WTC11 (cell line): Measurements from ENCODE around the gene SALL1. TPM values are rescaled to one million over a fixed set of nuclear protein-coding genes. Genes with fewer than 3 reads are reported as not detected.
A peak's percentile ranks its signal among the peaks of the same experiment; 100 is the strongest.

Experiments used
- ATAC-seq: fragments of 200-7000 bp; cut with Tn5 transposase; 2 replicates; pipeline ENCODE4 v1.10.0; 2021; ENCODE audit warnings: mild to moderate bottlenecking, moderate library complexity
- CTCF ChIA-PET: fragments of 300-600 bp; sonication (Branson Sonifier 250); formaldehyde crosslinking; loops from one replicate; lab custom pipeline; 2021; ENCODE audit warnings: antibody characterized with exemption; lab: Charles Lee
- POLR2A ChIA-PET: fragments of 350-600 bp; sonication (Branson Sonifier 250); formaldehyde crosslinking; loops from one replicate; lab custom pipeline; 2021; ENCODE audit warnings: antibody characterized with exemption; lab: Charles Lee
- DNase-seq: peaks from one replicate; pipeline ENCODE4 v3.0.0; 2021; ENCODE audit warnings: low spot score
- H3K27ac Mint-ChIP-seq: 2 replicates; pipeline ENCODE4 v1.8.0; 2021; ENCODE audit warnings: mixed read lengths
- H3K27me3 Mint-ChIP-seq: 2 replicates; pipeline ENCODE4 v1.8.0; 2021; ENCODE audit warnings: low read depth, mild to moderate bottlenecking, moderate library complexity, mixed read lengths
- H3K36me3 Mint-ChIP-seq: 2 replicates; pipeline ENCODE4 v1.8.0; 2021; ENCODE audit warnings: mixed read lengths
- H3K4me1 Mint-ChIP-seq: 2 replicates; pipeline ENCODE4 v1.8.0; 2022; ENCODE audit warnings: mixed read lengths
- H3K4me3 Mint-ChIP-seq: 2 replicates; pipeline ENCODE4 v1.8.0; 2021; ENCODE audit warnings: mild to moderate bottlenecking, moderate library complexity, mixed read lengths
- H3K9me3 Mint-ChIP-seq: 2 replicates; pipeline ENCODE4 v1.8.0; 2021; ENCODE audit warnings: mixed read lengths
- ATF1 ChIP-seq: sonication (generic); formaldehyde crosslinking; IDR thresholded peaks from 2 replicates; pipeline ENCODE4 v1.8.1; 2023; ENCODE audit warnings: mild to moderate bottlenecking, moderate library complexity, missing genetic modification reagents
- ELF4 ChIP-seq: sonication (generic); formaldehyde crosslinking; IDR thresholded peaks from 2 replicates; pipeline ENCODE4 v1.8.1; 2022; ENCODE audit warnings: low read depth, mild to moderate bottlenecking, moderate library complexity, missing genetic modification reagents
- GABPB1 ChIP-seq: sonication (generic); formaldehyde crosslinking; IDR thresholded peaks from 2 replicates; pipeline ENCODE4 v1.8.1; 2023; ENCODE audit warnings: mild to moderate bottlenecking, missing genetic modification reagents
- IRF2 ChIP-seq: sonication (generic); formaldehyde crosslinking; IDR thresholded peaks from 2 replicates; pipeline ENCODE4 v1.8.0; 2022; ENCODE audit warnings: low read depth, missing genetic modification reagents, borderline replicate concordance
- KAT7 ChIP-seq: sonication (generic); formaldehyde crosslinking; IDR thresholded peaks from 2 replicates; pipeline ENCODE4 v1.8.1; 2023; ENCODE audit warnings: missing genetic modification reagents, mild to moderate bottlenecking, borderline replicate concordance
- MXD4 ChIP-seq: fragments of 250-450 bp; sonication (Bioruptor Pico); IDR thresholded peaks from 2 replicates; pipeline ENCODE4 v1.8.0; 2021; ENCODE audit warnings: mild to moderate bottlenecking, moderate library complexity, borderline replicate concordance
- MYBL2 ChIP-seq: sonication (generic); formaldehyde crosslinking; IDR thresholded peaks from 2 replicates; pipeline ENCODE4 v1.8.1; 2023; ENCODE audit warnings: mild to moderate bottlenecking, moderate library complexity, missing genetic modification reagents
- NFYB ChIP-seq: sonication (generic); formaldehyde crosslinking; conservative IDR thresholded peaks from 2 replicates; pipeline ENCODE4 v1.8.0; 2022; ENCODE audit warnings: low read depth, missing genetic modification reagents
- NR2C2 ChIP-seq: sonication (generic); formaldehyde crosslinking; IDR thresholded peaks from 2 replicates; pipeline ENCODE4 v1.8.0; 2022; ENCODE audit warnings: mild to moderate bottlenecking, missing genetic modification reagents
- PRRX2 ChIP-seq: fragments of 250-450 bp; sonication (Bioruptor Pico); IDR thresholded peaks from 2 replicates; pipeline ENCODE4 v1.8.0; 2021; ENCODE audit warnings: mild to moderate bottlenecking
- RELA ChIP-seq: sonication (generic); formaldehyde crosslinking; IDR thresholded peaks from 2 replicates; pipeline ENCODE4 v1.8.1; 2022; ENCODE audit warnings: missing genetic modification reagents, mild to moderate bottlenecking, borderline replicate concordance
- RORB ChIP-seq: fragments of 250-450 bp; sonication (Bioruptor Pico); IDR thresholded peaks from 2 replicates; pipeline ENCODE4 v1.9.0; 2021; ENCODE audit warnings: mild to moderate bottlenecking
- TEAD1 ChIP-seq: sonication (generic); formaldehyde crosslinking; IDR thresholded peaks from 2 replicates; pipeline ENCODE4 v1.8.0; 2022; ENCODE audit warnings: mild to moderate bottlenecking, missing genetic modification reagents
- TEAD4 ChIP-seq: sonication (generic); formaldehyde crosslinking; IDR thresholded peaks from 2 replicates; pipeline ENCODE4 v1.8.0; 2022; ENCODE audit warnings: mild to moderate bottlenecking, missing genetic modification reagents
- ZNF396 ChIP-seq: fragments of 250-450 bp; sonication (Bioruptor Pico); IDR thresholded peaks from 2 replicates; pipeline ENCODE4 v1.8.0; 2021; ENCODE audit warnings: mild to moderate bottlenecking, moderate library complexity, borderline replicate concordance
- ZNF423 ChIP-seq: fragments of 250-450 bp; sonication (Bioruptor Pico); IDR thresholded peaks from 2 replicates; pipeline ENCODE4 v2.1.2; 2022; ENCODE audit warnings: mild to moderate bottlenecking, moderate library complexity
- ZNF671 ChIP-seq: fragments of 250-450 bp; sonication (Bioruptor Pico); IDR thresholded peaks from 2 replicates; pipeline ENCODE4 v1.8.0; 2021; ENCODE audit warnings: mild to moderate bottlenecking
- total RNA-seq: library from RNA; stranded (reverse); gene quantifications from 3 replicates; pipeline ENCODE4 v1.2.3, GENCODE V29; 2021
- TF ChIP-seq, protein P1 (sequence below): sonication (generic); formaldehyde crosslinking; IDR thresholded peaks from 2 replicates; pipeline ENCODE4 v1.8.1; 2023; ENCODE audit warnings: mild to moderate bottlenecking, moderate library complexity, missing genetic modification reagents
- TF ChIP-seq, protein P2 (sequence below): sonication (generic); formaldehyde crosslinking; IDR thresholded peaks from 2 replicates; pipeline ENCODE4 v1.8.0; 2022; ENCODE audit warnings: mild to moderate bottlenecking, missing genetic modification reagents
- TF ChIP-seq, protein P3 (sequence below): fragments of 250-450 bp; sonication (Bioruptor Pico); IDR thresholded peaks from 2 replicates; pipeline ENCODE4 v1.9.0; 2021; ENCODE audit warnings: moderate library complexity, mild to moderate bottlenecking, inconsistent platforms, borderline replicate concordance
- TF ChIP-seq, protein P4 (sequence below): sonication (generic); formaldehyde crosslinking; IDR thresholded peaks from 2 replicates; pipeline ENCODE4 v1.8.1; 2023; ENCODE audit warnings: mild to moderate bottlenecking, missing genetic modification reagents
- TF ChIP-seq, protein P5 (sequence below): sonication (generic); formaldehyde crosslinking; IDR thresholded peaks from 2 replicates; pipeline ENCODE4 v1.8.0; 2022; ENCODE audit warnings: mild to moderate bottlenecking, missing genetic modification reagents
- TF ChIP-seq, protein P6 (sequence below): sonication (generic); formaldehyde crosslinking; IDR thresholded peaks from 2 replicates; pipeline ENCODE4 v1.8.0; 2023; ENCODE audit warnings: missing genetic modification reagents

Gene SALL1
- total RNA-seq, 1 experiment from 2014 or later = 63.9 TPM

DNA sequence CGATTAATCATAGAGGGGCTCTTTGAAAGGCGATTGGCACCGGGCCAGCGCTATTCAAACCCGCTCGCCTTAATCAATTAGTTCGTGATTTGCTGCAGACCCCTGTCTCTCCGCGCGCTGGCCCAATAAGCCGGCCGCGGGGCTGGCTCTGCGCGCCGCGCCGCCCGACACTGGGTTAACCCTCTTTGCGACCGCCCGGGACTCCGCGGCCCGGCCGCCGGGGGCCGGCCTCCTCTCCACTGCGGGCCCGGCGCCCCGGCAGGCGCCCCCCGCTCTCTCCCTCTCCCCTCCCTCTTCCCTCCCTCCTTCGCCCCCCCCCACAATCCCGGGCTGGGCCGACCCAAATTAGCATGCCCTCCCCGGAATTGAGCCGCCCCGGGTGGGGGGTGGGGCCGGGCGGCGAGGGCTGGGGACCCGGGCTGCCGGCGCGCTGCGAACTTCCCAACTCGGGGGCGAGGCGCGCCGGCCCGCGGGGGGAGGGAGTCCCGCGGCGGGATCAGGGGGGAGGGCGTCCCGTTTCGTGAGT is 428 bp upstream of the SALL1 start (continued):
- TF ChIP-seq, protein P1, sequence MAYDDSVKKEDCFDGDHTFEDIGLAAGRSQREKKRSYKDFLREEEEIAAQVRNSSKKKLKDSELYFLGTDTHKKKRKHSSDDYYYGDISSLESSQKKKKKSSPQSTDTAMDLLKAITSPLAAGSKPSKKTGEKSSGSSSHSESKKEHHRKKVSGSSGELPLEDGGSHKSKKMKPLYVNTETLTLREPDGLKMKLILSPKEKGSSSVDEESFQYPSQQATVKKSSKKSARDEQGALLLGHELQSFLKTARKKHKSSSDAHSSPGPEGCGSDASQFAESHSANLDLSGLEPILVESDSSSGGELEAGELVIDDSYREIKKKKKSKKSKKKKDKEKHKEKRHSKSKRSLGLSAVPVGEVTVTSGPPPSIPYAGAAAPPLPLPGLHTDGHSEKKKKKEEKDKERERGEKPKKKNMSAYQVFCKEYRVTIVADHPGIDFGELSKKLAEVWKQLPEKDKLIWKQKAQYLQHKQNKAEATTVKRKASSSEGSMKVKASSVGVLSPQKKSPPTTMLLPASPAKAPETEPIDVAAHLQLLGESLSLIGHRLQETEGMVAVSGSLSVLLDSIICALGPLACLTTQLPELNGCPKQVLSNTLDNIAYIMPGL (CRISPR knock-in tag) = peak; percentile 69; the same call in 1 of the 2 replicates
- TF ChIP-seq RELA (CRISPR knock-in tag) (no peak), ZNF423 (CRISPR knock-in tag) (0 out of 2 replicates have a peak, but pooled peaks have one; percentile 20), RORB (CRISPR knock-in tag) (no peak), NFYB (CRISPR knock-in tag) (0 out of 2 replicates have a peak, but pooled peaks have one; percentile 36), TEAD4 (CRISPR knock-in tag) (no peak), ZNF396 (CRISPR knock-in tag) (no peak), IRF2 (CRISPR knock-in tag) (no peak)
- TF ChIP-seq, protein P2, sequence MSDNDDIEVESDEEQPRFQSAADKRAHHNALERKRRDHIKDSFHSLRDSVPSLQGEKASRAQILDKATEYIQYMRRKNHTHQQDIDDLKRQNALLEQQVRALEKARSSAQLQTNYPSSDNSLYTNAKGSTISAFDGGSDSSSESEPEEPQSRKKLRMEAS (CRISPR knock-in tag) = no peak
- TF ChIP-seq, protein P3, sequence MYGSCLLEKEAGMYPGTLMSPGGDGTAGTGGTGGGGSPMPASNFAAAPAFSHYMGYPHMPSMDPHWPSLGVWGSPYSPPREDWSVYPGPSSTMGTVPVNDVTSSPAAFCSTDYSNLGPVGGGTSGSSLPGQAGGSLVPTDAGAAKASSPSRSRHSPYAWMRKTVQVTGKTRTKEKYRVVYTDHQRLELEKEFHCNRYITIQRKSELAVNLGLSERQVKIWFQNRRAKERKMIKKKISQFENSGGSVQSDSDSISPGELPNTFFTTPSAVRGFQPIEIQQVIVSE (CRISPR knock-in tag) = no peak

DNA sequence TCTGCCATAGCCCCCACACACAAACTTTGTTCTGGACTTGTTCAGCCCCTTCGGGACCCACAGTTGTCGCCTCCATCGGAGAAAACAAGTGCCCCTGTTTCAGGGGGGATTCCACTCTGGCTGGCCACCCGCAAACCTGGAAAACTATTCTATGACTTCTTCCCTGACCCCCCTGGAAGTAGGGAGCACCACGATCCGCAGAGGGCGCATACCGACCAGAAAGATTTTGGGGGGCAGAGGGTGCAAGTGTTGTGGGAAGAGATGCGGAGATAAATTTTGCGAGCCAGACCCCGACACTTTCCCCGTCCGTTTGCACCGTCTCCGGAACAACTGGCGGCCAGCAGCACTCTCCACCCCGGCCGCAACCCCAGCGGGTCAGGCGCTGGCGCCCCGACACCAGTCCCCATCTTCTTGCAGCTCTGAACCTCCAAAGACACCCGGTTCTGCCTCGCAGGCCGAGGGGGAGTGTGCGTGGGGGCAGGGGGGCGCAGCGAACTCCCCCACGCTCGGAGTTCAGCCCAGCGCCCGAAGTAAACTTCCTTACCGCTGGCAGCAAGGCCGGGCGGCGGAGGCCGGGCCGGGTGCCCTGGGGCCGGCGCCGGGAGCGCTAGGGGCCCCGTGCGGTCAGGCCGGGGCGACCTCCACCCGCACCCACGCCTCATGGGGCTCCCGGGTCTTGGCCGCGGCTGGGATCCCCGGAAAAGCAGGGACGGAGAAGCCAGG is 744 bp downstream of the SALL1 start:
- no peak for TF ChIP-seq ATF1 (CRISPR knock-in tag)
- no peak for TF ChIP-seq PRRX2
- TF ChIP-seq, protein P4, sequence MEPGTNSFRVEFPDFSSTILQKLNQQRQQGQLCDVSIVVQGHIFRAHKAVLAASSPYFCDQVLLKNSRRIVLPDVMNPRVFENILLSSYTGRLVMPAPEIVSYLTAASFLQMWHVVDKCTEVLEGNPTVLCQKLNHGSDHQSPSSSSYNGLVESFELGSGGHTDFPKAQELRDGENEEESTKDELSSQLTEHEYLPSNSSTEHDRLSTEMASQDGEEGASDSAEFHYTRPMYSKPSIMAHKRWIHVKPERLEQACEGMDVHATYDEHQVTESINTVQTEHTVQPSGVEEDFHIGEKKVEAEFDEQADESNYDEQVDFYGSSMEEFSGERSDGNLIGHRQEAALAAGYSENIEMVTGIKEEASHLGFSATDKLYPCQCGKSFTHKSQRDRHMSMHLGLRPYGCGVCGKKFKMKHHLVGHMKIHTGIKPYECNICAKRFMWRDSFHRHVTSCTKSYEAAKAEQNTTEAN (CRISPR knock-in tag) = 0 out of 2 replicates have a peak, but pooled peaks have one; percentile 44
- TF ChIP-seq MXD4 = no peak
- no peak for TF ChIP-seq ZNF423 (CRISPR knock-in tag)
- no peak for TF ChIP-seq NR2C2 (CRISPR knock-in tag)
- TF ChIP-seq ELF4 = 0 out of 2 replicates have a peak, but pooled peaks have one; percentile 19
- no peak for TF ChIP-seq TEAD1 (CRISPR knock-in tag)
- 0 out of 2 replicates have a peak, but pooled peaks have one; percentile 29 for TF ChIP-seq MYBL2
- no peak for TF ChIP-seq KAT7 (CRISPR knock-in tag)
- DNase-seq = no peak
- ChIA-PET POLR2A (interaction anchor here (0.9 kb wide), 1 partner anchor 12 kb away, joined by 3 read pairs; no protein-coding TSS in a partner anchor), CTCF (no interaction called here)
- Mint-ChIP-seq H3K27me3 (peaks cover 10% of the 10 kb centered on the region), H3K27ac (no peak overlapping the region; the same call in 1 of the 2 replicates), H3K9me3 (no peaks in the 10 kb centered on the region), H3K4me3 (peak overlapping the region; percentile 90), H3K36me3 (peaks cover 2% of the 10 kb centered on the region), H3K4me1 (peaks cover 55% of the 10 kb centered on the region)
- no peak for ATAC-seq

DNA sequence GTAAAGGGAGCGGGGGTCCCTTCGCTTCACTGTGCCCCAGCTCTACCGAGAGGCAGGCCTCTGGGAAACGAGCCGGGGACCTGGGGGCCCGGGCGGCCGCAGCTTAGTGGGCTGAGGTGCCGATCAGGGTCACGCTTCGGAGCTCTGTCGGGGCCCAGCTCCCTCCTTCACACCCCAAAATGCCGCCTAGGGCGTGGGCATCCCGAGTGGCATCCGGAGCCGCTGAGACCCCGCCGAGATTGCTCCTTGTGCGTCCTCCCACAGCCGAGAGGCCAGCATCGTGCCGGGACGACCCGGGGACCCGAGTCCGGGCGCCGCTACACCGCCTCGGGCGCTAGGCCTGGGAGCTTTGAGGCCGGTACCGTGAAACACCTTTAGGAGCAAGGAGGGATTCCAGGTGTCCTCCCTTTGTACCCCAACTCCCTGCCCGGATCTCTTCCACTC is 1.3 kb downstream of the SALL1 start:
- ChIA-PET CTCF (interaction anchor here (1.0 kb wide), 1 partner anchor 343 kb away, joined by 4 read pairs; no protein-coding TSS in a partner anchor), POLR2A (interaction anchor here (0.9 to 1.4 kb wide), 3 partner anchors 11 to 79 kb away, joined by 3 to 6 read pairs (median 3); no protein-coding TSS in a partner anchor)
- Mint-ChIP-seq H3K9me3 (no peaks in the 10 kb centered on the region), H3K36me3 (peaks cover 2% of the 10 kb centered on the region), H3K27me3 (peaks cover 10% of the 10 kb centered on the region), H3K4me1 (peaks cover 56% of the 10 kb centered on the region), H3K4me3 (peak overlapping the region; percentile 90), H3K27ac (no peak overlapping the region)
- ATAC-seq (no peak), DNase-seq (no peak)
- TF ChIP-seq ZNF423 (CRISPR knock-in tag) (no peak), ZNF671 (CRISPR knock-in tag) (no peak), GABPB1 (peak; percentile 21; the same call in 1 of the 2 replicates)
- TF ChIP-seq, protein P5, sequence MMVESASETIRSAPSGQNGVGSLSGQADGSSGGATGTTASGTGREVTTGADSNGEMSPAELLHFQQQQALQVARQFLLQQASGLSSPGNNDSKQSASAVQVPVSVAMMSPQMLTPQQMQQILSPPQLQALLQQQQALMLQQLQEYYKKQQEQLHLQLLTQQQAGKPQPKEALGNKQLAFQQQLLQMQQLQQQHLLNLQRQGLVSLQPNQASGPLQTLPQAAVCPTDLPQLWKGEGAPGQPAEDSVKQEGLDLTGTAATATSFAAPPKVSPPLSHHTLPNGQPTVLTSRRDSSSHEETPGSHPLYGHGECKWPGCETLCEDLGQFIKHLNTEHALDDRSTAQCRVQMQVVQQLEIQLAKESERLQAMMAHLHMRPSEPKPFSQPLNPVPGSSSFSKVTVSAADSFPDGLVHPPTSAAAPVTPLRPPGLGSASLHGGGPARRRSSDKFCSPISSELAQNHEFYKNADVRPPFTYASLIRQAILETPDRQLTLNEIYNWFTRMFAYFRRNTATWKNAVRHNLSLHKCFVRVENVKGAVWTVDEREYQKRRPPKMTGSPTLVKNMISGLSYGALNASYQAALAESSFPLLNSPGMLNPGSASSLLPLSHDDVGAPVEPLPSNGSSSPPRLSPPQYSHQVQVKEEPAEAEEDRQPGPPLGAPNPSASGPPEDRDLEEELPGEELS (CRISPR knock-in tag) = peak; percentile 18; the same call in 1 of the 2 replicates
- TF ChIP-seq, protein P6, sequence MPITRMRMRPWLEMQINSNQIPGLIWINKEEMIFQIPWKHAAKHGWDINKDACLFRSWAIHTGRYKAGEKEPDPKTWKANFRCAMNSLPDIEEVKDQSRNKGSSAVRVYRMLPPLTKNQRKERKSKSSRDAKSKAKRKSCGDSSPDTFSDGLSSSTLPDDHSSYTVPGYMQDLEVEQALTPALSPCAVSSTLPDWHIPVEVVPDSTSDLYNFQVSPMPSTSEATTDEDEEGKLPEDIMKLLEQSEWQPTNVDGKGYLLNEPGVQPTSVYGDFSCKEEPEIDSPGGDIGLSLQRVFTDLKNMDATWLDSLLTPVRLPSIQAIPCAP (CRISPR knock-in tag) = peak; percentile 10; the same call in 1 of the 2 replicates
- TF ChIP-seq, protein P1 (CRISPR knock-in tag) = peak; percentile 40; the same call in 1 of the 2 replicates
